Transverse colon (tissue), 4 donors: ENCODE results near the gene LEO1. TPM values are rescaled to one million over a fixed set of nuclear protein-coding genes. Genes with fewer than 3 reads are reported as not detected.

Experiments
- DNase-seq: peaks from one replicate; pipeline ENCODE4 v3.0.0-alpha.2; 2019
- H3K27ac ChIP-seq, 4 donors: fragments of 200-600 bp; sonication (generic); 2 replicates each; pipeline ENCODE4 v1.5.1; 2016 to 2018; ENCODE audit warnings: inconsistent platforms in 4 of 4
- H3K27me3 ChIP-seq: fragments of 200-600 bp; sonication (generic); 2 replicates; pipeline ENCODE4 v1.5.1; 2017; ENCODE audit warnings: inconsistent platforms
- H3K36me3 ChIP-seq, 4 donors: fragments of 200-600 bp; sonication (generic); 2 replicates each; pipeline ENCODE4 v1.5.1; 2017 to 2019; ENCODE audit warnings: inconsistent platforms in 4 of 4
- H3K4me1 ChIP-seq, 4 donors: fragments of 200-600 bp; sonication (generic); 2 replicates each; pipeline ENCODE4 v1.5.1; 2017 to 2020; ENCODE audit warnings: inconsistent platforms in 4 of 4
- H3K4me3 ChIP-seq, 4 donors: fragments of 200-600 bp; sonication (generic); 1 replicate in 1 of 4; 2 replicates in 3 of 4; pipeline versions ENCODE4 v1.5.1 to v1.6.1; 2017 to 2019; ENCODE audit warnings: inconsistent platforms in 4 of 4
- H3K9me3 ChIP-seq, 2 donors: fragments of 200-600 bp; sonication (generic); 2 replicates each; pipeline ENCODE4 v1.5.1; 2017 to 2019; ENCODE audit warnings: inconsistent platforms in 2 of 2
- CTCF ChIP-seq, 5 experiments: fragments of 200-600 bp in 3 of 5; fragments of 450-650 bp in 2 of 5; sonication (generic) in 3 of 5; IDR thresholded peaks; 1 replicate in 2 of 5; 2 replicates in 3 of 5; pipeline ENCODE4 v1.5.1; 2016 to 2017; ENCODE audit warnings: antibody characterized with exemption in 5 of 5, inconsistent platforms in 3 of 5, mild to moderate bottlenecking in 2 of 5, moderate library complexity in 1 of 5
- EP300 ChIP-seq: sonication (generic); formaldehyde crosslinking; IDR thresholded peaks from one replicate; pipeline ENCODE4 v1.6.1; 2017; ENCODE audit warnings: antibody characterized with exemption, low read depth
- POLR2A ChIP-seq: fragments of 450-650 bp; IDR thresholded peaks from one replicate; pipeline ENCODE4 v1.6.1; 2016; ENCODE audit warnings: antibody characterized with exemption, mild to moderate bottlenecking, moderate library complexity
- POLR2AphosphoS5 ChIP-seq, 3 donors: sonication (generic); formaldehyde crosslinking; IDR thresholded peaks; one replicate each; pipeline ENCODE4 v1.6.1; 2016; ENCODE audit warnings: antibody characterized with exemption in 3 of 3
- WGBS, 2 donors: methylation state at CpG; one replicate each; pipeline ENCODE4 v1.1.5; 2018; ENCODE audit warnings: low coverage in 1 of 2; 5-methylcytosine and 5-hydroxymethylcytosine counted together
- in situ Hi-C, 4 donors: fragments of 200-750 bp; cut with MboI; loops; one replicate each; pipeline versions ENCODE4 v1.15.0 to v1.15.1; 2017; ENCODE audit warnings: low sequenced_read_pairs in 3 of 4, low pct_ligation_motif_present in 1 of 4, low pct_unique_long_range_greater_than_20kb in 1 of 4
- intact Hi-C: fragments of 100-400 bp; cut with DNase I; formaldehyde crosslinking; loops from one replicate; pipeline ENCODE4 v1.15.1; 2023; ENCODE audit warnings: low total_unique reads
- total RNA-seq, 4 donors: library from RNA; depleted of rRNA; stranded (reverse); fragments of >200 nt; gene quantifications; one replicate each; pipeline ENCODE4 v1.1.0, GENCODE V29; 2016

LEO1 gene
- total RNA-seq, 4 donors from 2014 or later, result 27.2 to 38.2 (median 30.9) TPM

GRCh38 chr15:51969728-51970127 is 1.9 kb downstream of the LEO1 start:
- Histone ChIP-seq H3K27me3 (no peaks in the 10 kb centered on the region), H3K27ac (no peak overlapping the region), H3K36me3 (no peaks in the 10 kb centered on the region), H3K4me3 (no peak overlapping the region), H3K9me3 (peaks cover 8% of the 10 kb centered on the region in 2 donors), H3K4me1 (peaks cover 6 to 19% (median 15%) of the 10 kb centered on the region in 4 donors)
- WGBS, 2 donors, result 70 to 88% methylated on average over 3 to 4 of the region's 4 CpGs
- intact Hi-C loops (loop anchor here (5.0 to 10.0 kb wide), 2 partner anchors 105 to 213 kb away; no protein-coding TSS in a partner anchor), in situ Hi-C loops (loop anchor here in 1 of 4 donors (10.0 kb wide), 1 partner anchor 175 kb away; no protein-coding TSS in a partner anchor)
- no peak for DNase-seq
- TF ChIP-seq POLR2A, result no peak
- TF ChIP-seq POLR2AphosphoS5 (IDR thresholded peaks at IDR 0.05), result no peak
- TF ChIP-seq CTCF (IDR thresholded peaks at IDR 0.05), result no peak
- TF ChIP-seq EP300, result no peak

GRCh38 chr15:51967583-51967982 is 4.0 kb downstream of the LEO1 start:
- intact Hi-C loops (loop anchor here (10.0 kb wide), 1 partner anchor 107 kb away; no protein-coding TSS in a partner anchor), in situ Hi-C loops (no loop called here)
- H3K4me1 ChIP-seq, result peaks cover 6 to 19% (median 15%) of the 10 kb centered on the region in 4 donors
- no peak overlapping the region for H3K27ac ChIP-seq
- no peak for TF ChIP-seq POLR2AphosphoS5 (IDR thresholded peaks at IDR 0.05)
- no peak for TF ChIP-seq POLR2A
- no peak for TF ChIP-seq CTCF (IDR thresholded peaks at IDR 0.05)
- no peak for TF ChIP-seq EP300
- peaks cover 0 to 3% (median 0%) of the 10 kb centered on the region in 4 donors for H3K36me3 ChIP-seq
- H3K27me3 ChIP-seq, result no peaks in the 10 kb centered on the region
- peaks cover 8% of the 10 kb centered on the region in 2 donors for H3K9me3 ChIP-seq
- no peak overlapping the region for H3K4me3 ChIP-seq
- DNase-seq, result no peak
- 77 to 97% methylated on average over 6 of the region's 6 CpGs for WGBS, 2 donors

- Histone ChIP-seq H3K36me3 (peaks cover 0 to 6% (median 3%) of the 10 kb centered on the region in 4 donors), H3K4me3 (no peak overlapping the region), H3K9me3 (peaks cover 8% of the 10 kb centered on the region in 2 donors), H3K27me3 (no peaks in the 10 kb centered on the region), H3K27ac (no peak overlapping the region), H3K4me1 (peaks cover 6 to 15% (median 13%) of the 10 kb centered on the region in 4 donors)
- intact Hi-C loops (loop anchor here (10.0 kb wide), 1 partner anchor 109 kb away; no protein-coding TSS in a partner anchor), in situ Hi-C loops (no loop called here)
- no peak for DNase-seq
- TF ChIP-seq EP300 (no peak), POLR2AphosphoS5 (IDR thresholded peaks at IDR 0.05) (no peak), POLR2A (no peak), CTCF (IDR thresholded peaks at IDR 0.05) (no peak)
- 87 to 94% methylated on average over 3 to 4 of the region's 4 CpGs for WGBS, 2 donors
These were observed 5.4 kb downstream of the LEO1 start for GRCh38 chr15:51966192-51966591.

GRCh38 chr15:51965691-51966090 is 5.9 kb downstream of the LEO1 start:
- no peak overlapping the region for H3K4me3 ChIP-seq
- peaks cover 4 to 10% (median 10%) of the 10 kb centered on the region in 4 donors for H3K4me1 ChIP-seq
- DNase-seq, result no peak
- H3K27ac ChIP-seq, result no peak overlapping the region
- intact Hi-C loops, result loop anchor here (10.0 kb wide), 1 partner anchor 109 kb away; no protein-coding TSS in a partner anchor
- H3K9me3 ChIP-seq, result peaks cover 8% of the 10 kb centered on the region in 2 donors
- H3K27me3 ChIP-seq, result no peaks in the 10 kb centered on the region
- H3K36me3 ChIP-seq, result peaks cover 0 to 8% (median 3%) of the 10 kb centered on the region in 4 donors
- in situ Hi-C loops, result no loop called here
- 93 to 100% methylated on average over 4 of the region's 4 CpGs for WGBS, 2 donors
- TF ChIP-seq POLR2AphosphoS5 (IDR thresholded peaks at IDR 0.05), result no peak
- TF ChIP-seq EP300, result no peak
- no peak for TF ChIP-seq POLR2A
- no peak for TF ChIP-seq CTCF (IDR thresholded peaks at IDR 0.05)
